H54 (cell line): ENCODE results near the gene SKI.
"Not testable (repeated sequence)": the region's sequence is repeated elsewhere in the genome, so short reads cannot be mapped to it uniquely, and the experiment has no call there.

Experiments used
- DNase-seq: peaks from one replicate; pipeline ENCODE4 v3.0.0; 2011; ENCODE audit warnings: low spot score, mixed read lengths; ENCODE audit not compliant: insufficient read length
- FAIRE-seq: peaks from 3 replicates; lab custom pipeline; 2011; peaks lifted over from hg19 to GRCh38; lab: Jason Lieb, UNC
- POLR2A ChIP-seq: IDR thresholded peaks from 2 replicates; pipeline ENCODE4 v1.6.1; 2011; ENCODE audit warnings: low read depth, mild to moderate bottlenecking, low read length

SKI gene

GRCh38 chr1:2328676-2329455, 100.7 kb downstream of the SKI start:
- FAIRE-seq (no peak), DNase-seq (no peak)
- no peak for TF ChIP-seq POLR2A

GRCh38 chr1:2330035-2330434, 101.9 kb downstream of the SKI start:
- FAIRE-seq (no peak), DNase-seq (no peak)
- no peak for TF ChIP-seq POLR2A

GRCh38 chr1:2330519-2331199, 102.5 kb downstream of the SKI start:
- FAIRE-seq (no peak), DNase-seq (no peak)
- no peak for TF ChIP-seq POLR2A

GRCh38 chr1:2331200-2331544, 103.1 kb downstream of the SKI start:
- DNase-seq (no peak), FAIRE-seq (no peak)
- no peak for TF ChIP-seq POLR2A

- not testable (repeated sequence) for FAIRE-seq, DNase-seq
Observed at GRCh38 chr1:2331580-2331979, 103.5 kb downstream of the SKI start.

- DNase-seq, result no peak
- TF ChIP-seq POLR2A, result no peak
- FAIRE-seq, result no peak
Observed at GRCh38 chr1:2334366-2334765, 106.2 kb downstream of the SKI start.

GRCh38 chr1:2334883-2335534, 106.9 kb downstream of the SKI start:
- no peak for FAIRE-seq
- no peak for DNase-seq
- TF ChIP-seq POLR2A, result no peak

GRCh38 chr1:2335721-2336455, 107.8 kb downstream of the SKI start:
- no peak for TF ChIP-seq POLR2A
- FAIRE-seq (no peak), DNase-seq (no peak)

- no peak for FAIRE-seq
Observed at GRCh38 chr1:2336499-2336898, 108.4 kb downstream of the SKI start.

GRCh38 chr1:2337081-2337480, 109.0 kb downstream of the SKI start:
- DNase-seq (no peak), FAIRE-seq (no peak)
- TF ChIP-seq POLR2A, result no peak

More at GRCh38 chr1:2336499-2336898, 108.4 kb downstream of the SKI start:
- TF ChIP-seq POLR2A, result no peak
- DNase-seq, result no peak

GRCh38 chr1:2337501-2337900, 109.4 kb downstream of the SKI start:
- TF ChIP-seq POLR2A, result no peak
- FAIRE-seq (no peak), DNase-seq (no peak)

GRCh38 chr1:2339206-2340085, 111.3 kb downstream of the SKI start:
- FAIRE-seq, result no peak
- DNase-seq, result no peak
- no peak for TF ChIP-seq POLR2A
